Naive B cell (primary cell): ENCODE data around the gene ALDH1A1. TPM values are rescaled to one million over a fixed set of nuclear protein-coding genes. Genes with fewer than 3 reads are reported as not detected.

Experiments
- ATAC-seq, 2 donors: fragments of 150-1000 bp; cut with Tn5 transposase; 2 replicates each; pipeline ENCODE4 v1.10.0; 2021; ENCODE audit warnings: low read depth in 2 of 2, mild to moderate bottlenecking in 2 of 2, moderate library complexity in 2 of 2
- DNase-seq: peaks from one replicate; pipeline ENCODE4 v3.0.0; 2022
- H3K27ac Mint-ChIP-seq, 6 donors: one replicate each; pipeline ENCODE4 v1.8.0; 2020 to 2022; ENCODE audit warnings: mild to moderate bottlenecking in 6 of 6, mixed read lengths in 6 of 6, moderate library complexity in 5 of 6, inconsistent platforms in 2 of 6
- H3K27me3 Mint-ChIP-seq, 3 donors: one replicate each; pipeline ENCODE4 v1.8.0; 2021 to 2022; ENCODE audit warnings: mixed read lengths in 3 of 3, mild to moderate bottlenecking in 1 of 3
- H3K36me3 Mint-ChIP-seq, 2 donors: one replicate each; pipeline ENCODE4 v1.8.0; 2020 to 2022; ENCODE audit warnings: mixed read lengths in 2 of 2, inconsistent platforms in 1 of 2, mild to moderate bottlenecking in 1 of 2
- H3K4me1 Mint-ChIP-seq, 3 donors: one replicate each; pipeline ENCODE4 v1.8.0; 2020 to 2022; ENCODE audit warnings: mixed read lengths in 3 of 3, inconsistent platforms in 1 of 3, mild to moderate bottlenecking in 1 of 3, moderate library complexity in 1 of 3
- H3K4me3 Mint-ChIP-seq, 8 donors: one replicate each; pipeline ENCODE4 v1.8.0; 2020 to 2022; ENCODE audit warnings: mild to moderate bottlenecking in 8 of 8, mixed read lengths in 8 of 8, moderate library complexity in 8 of 8, inconsistent platforms in 2 of 8
- H3K9me3 Mint-ChIP-seq, 7 donors: one replicate each; pipeline ENCODE4 v1.8.0; 2020 to 2022; ENCODE audit warnings: mixed read lengths in 7 of 7, mild to moderate bottlenecking in 5 of 7, inconsistent platforms in 2 of 7, moderate library complexity in 1 of 7
- polyA plus RNA-seq, 6 donors: library from polyadenylated mRNA; unstranded; fragments of 300-500 nt; fragmentation: Illumina TruSeq; gene quantifications; one replicate each; pipeline ENCODE4 v1.2.3, GENCODE V29; 2021; ENCODE audit warnings: low read depth in 6 of 6

Gene ALDH1A1
- polyA plus RNA-seq, 6 donors from 2014 or later: 0.73 to 1.2 (median 0.90) TPM; not detected in 1

DNA sequence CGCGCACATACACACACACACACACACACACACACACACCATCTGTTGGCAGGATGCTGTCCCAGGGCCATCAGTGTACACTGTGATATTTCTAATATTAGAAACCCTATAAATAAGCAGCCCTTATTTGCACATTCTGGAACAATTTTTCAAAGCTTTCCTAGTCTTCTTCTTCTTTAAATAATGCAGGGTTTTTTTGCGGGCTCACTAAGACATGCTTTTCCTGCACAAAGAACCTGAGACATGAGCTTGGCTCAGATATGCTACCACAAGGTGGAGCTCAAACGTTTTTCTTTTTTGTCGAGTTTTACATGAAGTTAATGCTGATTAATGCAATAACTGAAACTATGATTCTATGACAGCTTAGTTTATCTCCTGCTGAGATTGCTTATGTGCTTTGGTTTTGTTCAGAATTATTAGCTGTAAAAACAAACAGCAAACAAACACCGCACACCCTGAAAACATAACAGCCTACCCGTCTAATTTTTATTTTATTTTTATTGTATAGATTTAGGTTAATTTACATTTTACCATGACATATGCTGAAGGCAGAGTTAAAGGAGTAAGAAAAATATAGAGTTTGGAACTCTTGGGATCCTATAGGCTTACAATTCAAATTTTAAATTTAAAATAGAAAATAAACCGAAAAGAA is 95.8 kb downstream of the ALDH1A1 start:
- Mint-ChIP-seq H3K27ac (no peak overlapping the region), H3K4me1 (peaks cover 0 to 3% (median 2%) of the 10 kb centered on the region in 3 donors), H3K36me3 (no peaks in the 10 kb centered on the region), H3K4me3 (no peak overlapping the region), H3K27me3 (no peaks in the 10 kb centered on the region), H3K9me3 (no peaks in the 10 kb centered on the region)
- peak; percentile 12 for DNase-seq
- ATAC-seq: no peak

DNA sequence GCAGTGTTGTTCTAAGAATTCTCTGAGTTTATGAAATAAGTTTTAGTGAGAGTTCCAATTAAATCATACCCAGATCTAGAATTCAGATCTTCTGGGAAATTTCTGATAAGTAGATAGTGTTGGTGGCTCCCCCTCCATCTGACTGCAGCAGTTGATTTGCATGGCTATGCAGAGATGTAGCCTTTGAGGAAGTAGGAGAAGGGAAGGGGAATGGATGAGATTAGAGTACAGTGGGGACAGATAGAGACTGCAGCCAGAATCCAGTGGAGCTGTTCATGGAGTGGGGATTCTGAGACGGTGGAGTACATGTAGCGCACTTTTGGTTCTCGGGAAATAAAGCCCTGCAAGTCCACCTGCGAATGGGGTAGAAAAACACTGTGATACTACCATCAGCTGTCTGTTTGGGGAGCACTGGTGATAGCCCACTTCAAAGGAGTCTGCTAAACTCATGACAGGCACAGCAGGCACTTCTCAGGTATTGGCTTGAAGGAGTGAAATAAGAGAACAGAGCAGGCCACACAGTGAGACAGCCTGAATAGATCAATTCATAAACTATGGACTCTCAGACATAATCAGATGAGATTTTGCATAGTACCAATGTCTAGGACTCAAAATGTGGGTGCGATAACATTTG is 96.8 kb downstream of the ALDH1A1 start:
- Mint-ChIP-seq H3K4me3 (no peak overlapping the region), H3K9me3 (peaks cover 0 to 2% (median 0%) of the 10 kb centered on the region in 7 donors), H3K27ac (no peak overlapping the region), H3K4me1 (peaks cover 0 to 3% (median 0%) of the 10 kb centered on the region in 3 donors), H3K36me3 (peaks cover 0 to 4% of the 10 kb centered on the region in 2 donors), H3K27me3 (no peaks in the 10 kb centered on the region)
- DNase-seq (no peak), ATAC-seq (no peak)

DNA sequence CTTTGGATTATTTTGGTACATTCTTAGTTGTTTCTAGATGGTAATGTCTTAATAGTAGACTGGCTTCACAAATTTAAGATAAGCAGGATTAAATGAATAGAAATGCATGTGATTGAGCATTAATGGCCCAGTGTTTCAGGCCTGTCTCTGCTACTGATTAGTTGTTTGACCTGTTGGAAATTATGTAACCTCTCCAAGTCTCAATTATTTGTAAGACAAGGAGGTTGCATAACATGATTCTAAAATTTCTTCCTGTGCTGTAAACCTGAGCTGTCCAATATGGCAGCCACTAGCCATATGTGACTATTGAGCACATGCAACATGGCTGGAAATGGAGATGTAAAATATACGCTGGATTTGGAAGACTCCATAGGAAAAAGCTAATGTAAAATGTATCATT is 97.5 kb downstream of the ALDH1A1 start:
- peaks cover 0 to 3% (median 0%) of the 10 kb centered on the region in 3 donors for H3K4me1 Mint-ChIP-seq
- peaks cover 0 to 4% of the 10 kb centered on the region in 2 donors for H3K36me3 Mint-ChIP-seq
- DNase-seq: no peak
- ATAC-seq: no peak
- no peaks in the 10 kb centered on the region for H3K27me3 Mint-ChIP-seq
- H3K27ac Mint-ChIP-seq: no peak overlapping the region
- peaks cover 0 to 2% (median 0%) of the 10 kb centered on the region in 7 donors for H3K9me3 Mint-ChIP-seq
- no peak overlapping the region for H3K4me3 Mint-ChIP-seq

Other genes starting within 250 kb of the ALDH1A1 start
- 1 to 10 TPM in 5 of 6 donors, under 1 TPM in 1; 0.50 to 5.1 (median 2.6) TPM for gene ANXA1, start 198.8 kb upstream of the ALDH1A1 start, polyA plus RNA-seq